Skeletal muscle cell (primary cell): ENCODE measurements around the gene SRSF10.
"Not testable (repeated sequence)": the region's sequence is repeated elsewhere in the genome, so short reads cannot be mapped to it uniquely, and the experiment has no call there.

ENCODE experiments used
- DNase-seq: peaks from one replicate; pipeline ENCODE4 v3.0.0-alpha.2; 2010; ENCODE audit warnings: low read depth
- H3K4me3 ChIP-seq: 2 replicates; pipeline ENCODE4 v1.5.1; 2011; ENCODE audit warnings: low read depth, mild to moderate bottlenecking, control low read depth, low read length, moderate library complexity

Gene SRSF10

GRCh38 chr1:24002695-24003094 lies 22.6 kb upstream of the SRSF10 start:
- no peak overlapping the region for H3K4me3 ChIP-seq
- no peak for DNase-seq

GRCh38 chr1:23999156-23999671 lies 19.1 kb upstream of the SRSF10 start:
- no peak overlapping the region for H3K4me3 ChIP-seq
- DNase-seq = no peak

DNA sequence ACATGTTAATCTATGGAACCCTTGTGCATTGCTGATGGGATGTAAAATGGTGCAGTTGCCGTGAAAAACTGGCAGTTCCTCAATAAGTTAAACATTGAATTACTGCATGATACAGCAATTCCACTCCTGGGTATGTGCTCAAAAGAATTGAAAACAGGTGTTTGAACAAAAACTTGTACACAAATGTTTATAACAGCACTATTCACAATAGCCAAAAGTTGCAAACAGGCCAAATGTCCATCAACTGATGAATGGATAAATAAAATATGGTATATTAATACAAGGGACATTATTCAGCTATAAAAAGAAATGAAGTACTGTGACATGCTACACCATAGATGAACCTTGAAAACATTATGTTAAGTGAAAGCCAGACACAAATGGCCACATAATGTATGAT lies 17.7 kb upstream of the SRSF10 start:
- DNase-seq = no peak
- H3K4me3 ChIP-seq = no peak overlapping the region

- DNase-seq = no peak
- no peak overlapping the region for H3K4me3 ChIP-seq
Measured at GRCh38 chr1:23996700-23997229, 16.6 kb upstream of the SRSF10 start.

- H3K4me3 ChIP-seq = no peak overlapping the region
- no peak for DNase-seq
Measured at GRCh38 chr1:23995431-23995837, 15.3 kb upstream of the SRSF10 start.

- not testable (repeated sequence) for DNase-seq, H3K4me3 ChIP-seq
Measured at GRCh38 chr1:23992011-23992410, 11.9 kb upstream of the SRSF10 start.

DNA sequence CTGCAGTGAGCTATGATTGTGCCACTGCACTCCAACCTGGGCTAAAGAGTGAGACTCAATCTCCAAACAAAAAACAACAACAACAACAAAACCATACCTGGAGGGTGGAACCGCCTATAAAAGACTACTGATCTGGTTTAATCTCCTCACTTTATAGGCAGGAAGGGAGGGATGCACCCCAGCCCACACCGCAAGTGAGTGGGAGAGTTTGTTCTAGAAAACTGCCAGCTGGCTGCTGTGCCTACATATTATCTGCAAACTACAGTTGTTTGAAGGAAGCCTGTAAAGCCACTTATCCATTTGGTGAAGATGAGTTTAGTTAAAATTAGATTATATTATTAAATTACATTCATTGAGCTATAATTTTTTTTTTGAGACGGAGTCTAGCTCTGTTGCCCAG lies 9.1 kb upstream of the SRSF10 start:
- H3K4me3 ChIP-seq = no peak overlapping the region
- no peak for DNase-seq

- not testable (repeated sequence) for DNase-seq, H3K4me3 ChIP-seq
Measured at GRCh38 chr1:23987038-23987437, 6.9 kb upstream of the SRSF10 start.

GRCh38 chr1:23984417-23985186 lies 4.5 kb upstream of the SRSF10 start:
- H3K4me3 ChIP-seq = no peak overlapping the region
- DNase-seq = peak; percentile 68

DNA sequence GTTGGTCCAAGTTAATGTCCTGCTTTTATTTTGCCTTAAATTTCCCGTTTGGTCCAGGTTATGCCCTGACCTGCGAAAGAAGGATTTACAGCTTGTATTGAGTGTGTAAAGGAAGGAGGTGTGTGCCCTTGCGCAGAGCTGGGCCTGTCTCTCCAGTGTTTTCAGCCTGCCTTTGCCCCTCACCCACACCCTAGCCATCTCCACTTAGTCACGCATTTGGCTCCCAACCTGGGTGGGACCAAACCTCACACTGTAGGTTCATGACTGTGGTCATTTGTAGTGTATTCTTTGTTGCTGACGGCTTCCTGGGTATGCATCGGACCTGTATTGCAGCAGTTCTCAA lies 572 bp upstream of the SRSF10 start:
- DNase-seq = no peak
- H3K4me3 ChIP-seq = peak overlapping the region; percentile 97

- peak overlapping the region; percentile 97 for H3K4me3 ChIP-seq
- no peak for DNase-seq
Measured at GRCh38 chr1:23979387-23979880, 693 bp downstream of the SRSF10 start.

DNA sequence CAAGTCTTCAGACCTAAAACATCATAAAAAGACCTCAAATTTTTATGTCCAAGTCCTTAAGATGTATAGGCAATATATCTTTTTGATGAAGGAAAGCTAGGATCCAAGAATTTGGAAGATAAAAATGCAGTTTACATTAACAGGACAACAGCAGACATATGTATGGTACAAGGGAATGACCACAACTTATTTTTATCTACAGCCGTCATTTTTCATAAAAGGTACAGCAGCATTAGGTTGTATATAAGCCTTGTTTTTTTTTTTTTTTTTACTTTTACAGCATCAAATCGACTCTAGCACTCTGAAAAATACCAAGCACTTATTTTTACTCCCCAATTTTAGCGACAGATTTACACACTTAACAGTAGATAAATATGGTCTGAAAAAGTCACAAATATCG lies 1.3 kb downstream of the SRSF10 start:
- DNase-seq = no peak
- peak overlapping the region; percentile 97 for H3K4me3 ChIP-seq

- peak overlapping the region; percentile 17 for H3K4me3 ChIP-seq
- no peak for DNase-seq
Measured at GRCh38 chr1:23977854-23978191, 2.3 kb downstream of the SRSF10 start.

- DNase-seq = no peak
- no peak overlapping the region for H3K4me3 ChIP-seq
Measured at GRCh38 chr1:23977187-23977853, 2.8 kb downstream of the SRSF10 start.

GRCh38 chr1:23967871-23968270 lies 12.3 kb downstream of the SRSF10 start:
- DNase-seq = no peak
- no peak overlapping the region for H3K4me3 ChIP-seq

DNA sequence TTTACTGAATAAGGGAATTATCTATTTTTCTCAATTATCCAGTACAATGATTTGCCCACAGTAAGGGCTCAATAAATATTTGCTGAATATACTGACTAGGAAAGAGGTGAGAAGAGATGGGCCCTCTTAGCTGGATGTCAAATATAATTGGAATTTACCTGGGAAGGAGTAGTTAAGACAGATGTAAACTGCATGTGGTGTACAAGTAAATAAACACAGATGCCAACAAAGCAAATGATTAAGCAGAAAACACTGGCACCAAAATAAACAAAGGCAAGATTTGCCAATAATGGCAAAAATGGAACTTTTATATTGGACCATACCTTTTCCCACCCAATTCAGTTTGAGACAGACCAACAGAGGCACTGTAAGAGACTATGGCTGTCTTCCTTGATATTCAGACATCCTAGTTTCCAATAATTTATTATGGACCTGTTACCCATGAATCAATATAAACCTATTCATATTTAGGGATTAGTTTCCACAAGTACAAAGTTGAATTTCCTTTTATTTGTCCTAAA lies 13.1 kb downstream of the SRSF10 start:
- H3K4me3 ChIP-seq = no peak overlapping the region
- DNase-seq = no peak

DNA sequence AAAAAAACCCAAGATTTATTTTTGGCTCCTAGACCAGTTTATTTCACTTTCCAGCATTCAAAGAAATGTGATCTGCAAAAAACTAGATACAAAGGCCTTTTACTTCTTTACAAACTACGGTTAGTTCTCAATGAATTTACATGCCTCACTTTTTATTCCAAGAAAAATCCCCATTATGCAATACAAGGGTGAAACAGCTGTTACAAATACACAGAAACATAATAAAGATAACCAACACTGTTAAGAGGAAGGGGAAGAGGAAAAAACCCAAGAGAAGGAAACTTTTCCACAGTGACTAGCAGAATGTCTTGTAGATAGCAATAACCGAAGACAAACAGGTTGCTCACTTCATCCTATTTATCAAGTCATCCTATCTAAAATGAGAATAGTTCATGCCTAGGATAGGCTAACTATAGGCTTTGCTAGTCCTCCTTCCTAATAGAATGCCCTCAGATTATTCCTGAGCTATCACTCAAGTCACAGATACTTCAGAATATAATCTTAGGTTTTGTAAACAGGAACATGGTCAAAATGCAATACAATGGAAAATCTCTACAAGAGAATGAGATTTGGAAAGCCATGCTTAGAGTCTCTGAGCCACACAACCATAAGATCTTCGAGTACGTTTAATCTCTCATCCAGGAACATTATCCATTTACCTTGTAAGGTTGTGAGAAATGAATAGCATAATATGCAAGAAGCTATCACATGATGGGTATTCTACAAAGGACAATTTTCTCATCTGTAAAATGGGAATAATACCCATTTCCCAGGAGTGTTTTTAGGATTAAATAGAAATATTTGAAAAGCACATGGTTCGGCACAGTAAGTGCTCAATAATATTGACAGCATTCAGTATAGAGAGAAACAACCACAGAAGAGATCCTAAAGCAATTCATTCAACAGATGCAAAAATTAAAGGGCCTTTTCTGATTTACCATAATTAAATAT lies 15.1 kb downstream of the SRSF10 start:
- no peak for DNase-seq
- H3K4me3 ChIP-seq = no peak overlapping the region

GRCh38 chr1:23964235-23964668 lies 15.9 kb downstream of the SRSF10 start:
- no peak for DNase-seq
- no peak overlapping the region for H3K4me3 ChIP-seq

DNA sequence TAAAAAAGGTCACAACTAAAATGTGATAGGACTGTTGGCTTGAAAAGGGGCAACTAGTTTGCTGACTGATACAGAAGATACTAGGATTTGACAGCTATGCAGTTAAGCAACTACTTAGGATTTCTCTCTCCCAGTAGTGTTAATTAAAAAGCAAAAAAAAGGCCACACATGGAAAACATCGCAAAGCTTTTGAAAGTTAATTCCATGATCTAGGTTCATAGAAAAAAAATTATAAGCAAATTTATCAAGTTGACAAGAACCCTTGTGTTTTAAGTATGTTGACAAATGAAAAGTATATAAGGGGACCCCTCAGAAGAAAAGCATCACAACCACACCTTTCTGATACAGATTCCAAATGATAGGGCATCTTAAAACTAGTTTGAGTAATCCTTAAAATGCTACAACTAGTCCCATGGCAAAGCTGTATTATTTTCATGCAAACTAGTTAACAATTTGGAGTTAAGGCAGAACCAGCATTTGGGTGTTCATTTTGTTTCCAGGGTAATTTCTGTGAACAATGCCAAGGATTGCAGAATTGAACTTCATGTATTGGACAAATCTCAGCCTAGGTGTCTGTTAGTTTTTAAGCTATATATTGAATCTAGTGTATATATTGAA lies 16.4 kb downstream of the SRSF10 start:
- no peak overlapping the region for H3K4me3 ChIP-seq
- DNase-seq = no peak
